ENCODE measurements around the gene ELAC1. TPM values are rescaled to one million over a fixed set of nuclear protein-coding genes. Genes with fewer than 3 reads are reported as not detected.
"Not testable (repeated sequence)": the region's sequence is repeated elsewhere in the genome, so short reads cannot be mapped to it uniquely, and the experiment has no call there.

The ELAC1 gene
- total RNA-seq, 2 experiments from 2014 or later, result 7.6 to 10.3 TPM

DNA sequence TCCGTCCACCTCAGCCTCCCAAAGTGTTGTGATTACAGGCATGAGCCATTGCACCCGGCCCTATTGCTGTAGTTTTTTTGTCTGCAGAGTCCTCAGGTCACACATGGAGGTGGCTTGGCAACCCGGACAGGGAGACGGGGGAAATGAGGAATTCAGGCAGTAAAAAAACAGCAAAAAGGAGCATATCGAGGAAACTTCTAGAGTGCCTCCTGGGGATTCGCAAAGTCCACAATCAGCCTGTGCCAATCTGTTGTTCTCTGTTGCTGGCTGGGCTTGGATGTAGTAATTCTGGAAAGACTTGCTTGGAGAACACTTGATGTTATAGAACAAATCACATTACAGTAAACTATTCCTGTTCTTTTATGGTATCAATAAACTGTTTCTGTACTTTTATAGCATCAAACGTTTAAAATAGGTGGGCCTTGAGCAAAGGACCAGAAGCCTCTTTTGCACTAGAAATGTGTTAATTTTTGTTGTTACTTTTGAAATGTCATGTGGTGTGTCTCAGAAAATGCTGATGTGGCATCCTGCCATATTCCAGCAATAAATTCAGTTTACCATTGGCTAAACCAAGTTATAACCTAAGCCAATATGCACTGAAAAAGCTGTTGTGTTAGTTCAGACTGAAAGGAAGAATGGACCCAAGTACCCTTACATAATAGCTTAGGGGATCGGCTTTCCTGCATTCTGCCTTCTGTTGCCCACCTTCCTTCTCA, 14.4 kb downstream of the ELAC1 start:
- H3K27ac Mint-ChIP-seq, result no peak overlapping the region
- DNase-seq, result no peak
- CTCF ChIA-PET, result no interaction called here
- H3K4me1 Mint-ChIP-seq, result no peaks in the 10 kb centered on the region
- peaks cover 41% of the 10 kb centered on the region for H3K36me3 Mint-ChIP-seq
- H3K4me3 Mint-ChIP-seq, result no peak overlapping the region
- no peaks in the 10 kb centered on the region for H3K27me3 Mint-ChIP-seq
- no peak for ATAC-seq
- H3K9me3 Mint-ChIP-seq (ENCODE audit: low read depth), result peaks cover 5% of the 10 kb centered on the region

DNA sequence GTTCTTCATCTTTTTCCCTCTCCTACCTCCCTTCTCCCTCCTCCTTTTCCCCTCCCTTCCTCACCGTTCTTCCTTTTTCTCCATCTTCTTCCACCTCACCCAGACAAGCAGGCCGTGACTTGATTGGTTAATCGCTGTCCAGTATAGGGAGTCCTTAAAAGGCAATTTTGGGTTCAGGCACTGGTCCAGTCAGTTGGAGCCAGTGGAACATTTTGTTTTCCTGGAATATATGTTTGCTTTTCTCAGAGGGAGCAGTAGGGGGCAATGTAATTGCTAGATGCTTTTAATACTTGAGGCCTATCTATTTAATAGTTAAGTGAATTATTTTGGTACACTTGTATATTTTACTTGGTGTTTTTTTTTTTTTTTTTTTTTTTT, 15.0 kb downstream of the ELAC1 start:
- Mint-ChIP-seq H3K27ac (no peak overlapping the region), H3K27me3 (no peaks in the 10 kb centered on the region), H3K9me3 (ENCODE audit: low read depth) (peaks cover 3% of the 10 kb centered on the region), H3K4me1 (no peaks in the 10 kb centered on the region), H3K4me3 (no peak overlapping the region), H3K36me3 (peaks cover 38% of the 10 kb centered on the region)
- DNase-seq, result no peak
- CTCF ChIA-PET, result no interaction called here
- ATAC-seq, result no peak

DNA sequence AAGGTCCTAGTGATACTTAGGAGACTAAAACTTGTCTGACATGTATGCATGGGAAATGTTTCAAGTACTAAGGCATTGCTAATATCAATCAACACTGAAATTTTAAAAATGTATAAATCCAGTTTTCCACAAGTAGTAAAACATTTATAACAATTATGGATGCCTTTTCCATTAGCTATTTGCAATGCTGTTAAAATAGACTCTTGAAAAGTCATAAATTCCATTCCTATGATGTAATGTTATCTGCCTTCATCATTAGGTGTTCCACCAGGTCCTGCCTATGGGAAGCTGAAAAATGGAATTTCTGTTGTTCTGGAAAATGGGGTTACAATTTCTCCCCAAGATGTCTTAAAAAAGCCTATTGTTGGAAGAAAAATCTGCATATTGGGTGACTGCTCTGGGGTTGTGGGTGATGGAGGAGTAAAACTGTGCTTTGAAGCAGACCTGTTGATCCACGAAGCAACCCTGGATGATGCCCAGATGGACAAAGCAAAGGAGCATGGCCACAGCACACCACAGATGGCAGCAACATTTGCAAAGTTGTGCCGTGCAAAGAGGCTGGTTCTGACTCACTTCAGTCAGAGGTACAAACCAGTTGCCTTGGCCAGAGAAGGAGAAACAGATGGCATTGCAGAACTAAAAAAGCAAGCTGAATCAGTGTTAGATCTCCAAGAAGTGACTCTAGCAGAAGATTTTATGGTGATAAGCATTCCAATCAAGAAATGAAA, 18.7 kb downstream of the ELAC1 start:
- Mint-ChIP-seq H3K36me3 (peaks cover 18% of the 10 kb centered on the region), H3K4me3 (no peak overlapping the region), H3K27me3 (no peaks in the 10 kb centered on the region), H3K27ac (no peak overlapping the region), H3K9me3 (ENCODE audit: low read depth) (no peaks in the 10 kb centered on the region), H3K4me1 (no peaks in the 10 kb centered on the region)
- ATAC-seq (no peak), DNase-seq (no peak)
- CTCF ChIA-PET, result interaction anchor here (0.8 to 1.2 kb wide), 2 partner anchors 65 to 70 kb away, joined by 3 read pairs; no protein-coding TSS in a partner anchor

DNA sequence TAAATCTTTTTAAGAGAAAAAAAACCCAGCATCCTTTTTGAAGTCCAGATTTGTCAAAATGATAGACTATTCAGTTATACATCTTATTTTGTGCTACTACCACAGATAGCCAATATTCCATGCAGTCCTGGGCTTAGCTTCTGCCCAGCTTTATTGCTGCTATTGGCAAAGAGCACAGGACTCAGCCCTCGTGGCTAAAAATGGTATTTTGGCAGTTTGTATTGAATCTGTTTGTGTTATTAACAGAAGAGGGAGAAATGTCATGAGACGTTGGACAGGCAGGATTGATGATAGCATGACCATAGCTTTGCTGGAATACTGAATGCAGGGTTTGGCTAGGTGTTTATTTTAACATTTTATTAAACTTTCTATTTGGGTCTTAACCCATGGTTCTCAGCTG, 19.4 kb downstream of the ELAC1 start:
- CTCF ChIA-PET, result interaction anchor here (0.8 kb wide), 1 partner anchor 70 kb away, joined by 3 read pairs; no protein-coding TSS in a partner anchor

DNA sequence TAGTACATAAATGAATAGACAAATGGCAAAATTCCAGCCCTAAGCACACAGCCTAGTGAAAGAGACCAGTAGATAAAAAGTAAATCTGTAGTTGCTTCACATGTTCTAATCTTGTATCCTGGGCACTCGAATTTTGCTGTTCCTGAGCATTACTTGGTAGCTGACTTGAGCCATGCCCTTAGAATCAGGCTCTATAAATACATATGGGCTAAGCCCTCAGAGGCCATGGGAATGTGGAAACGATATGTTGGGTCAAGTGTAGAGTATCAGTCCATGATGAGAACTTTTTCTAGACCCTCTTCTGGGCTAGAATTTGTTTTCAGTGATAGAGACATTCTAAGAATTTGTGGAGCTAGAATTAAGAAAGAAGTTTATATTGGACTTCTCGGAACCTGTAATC, 21.9 kb downstream of the ELAC1 start:
- Mint-ChIP-seq H3K27ac (no peak overlapping the region), H3K36me3 (peaks cover 8% of the 10 kb centered on the region), H3K4me3 (no peak overlapping the region), H3K4me1 (no peaks in the 10 kb centered on the region), H3K27me3 (no peaks in the 10 kb centered on the region), H3K9me3 (ENCODE audit: low read depth) (no peaks in the 10 kb centered on the region)
- no peak for ATAC-seq
- CTCF ChIA-PET, result no interaction called here
- DNase-seq, result no peak

More for the DNA sequence above, 19.4 kb downstream of the ELAC1 start:
- ATAC-seq (no peak), DNase-seq (no peak)
- no peaks in the 10 kb centered on the region for H3K4me1 Mint-ChIP-seq
- H3K27me3 Mint-ChIP-seq, result no peaks in the 10 kb centered on the region
- no peak overlapping the region for H3K27ac Mint-ChIP-seq
- no peaks in the 10 kb centered on the region for H3K9me3 Mint-ChIP-seq (ENCODE audit: low read depth)
- H3K4me3 Mint-ChIP-seq, result no peak overlapping the region
- H3K36me3 Mint-ChIP-seq, result peaks cover 17% of the 10 kb centered on the region

DNA sequence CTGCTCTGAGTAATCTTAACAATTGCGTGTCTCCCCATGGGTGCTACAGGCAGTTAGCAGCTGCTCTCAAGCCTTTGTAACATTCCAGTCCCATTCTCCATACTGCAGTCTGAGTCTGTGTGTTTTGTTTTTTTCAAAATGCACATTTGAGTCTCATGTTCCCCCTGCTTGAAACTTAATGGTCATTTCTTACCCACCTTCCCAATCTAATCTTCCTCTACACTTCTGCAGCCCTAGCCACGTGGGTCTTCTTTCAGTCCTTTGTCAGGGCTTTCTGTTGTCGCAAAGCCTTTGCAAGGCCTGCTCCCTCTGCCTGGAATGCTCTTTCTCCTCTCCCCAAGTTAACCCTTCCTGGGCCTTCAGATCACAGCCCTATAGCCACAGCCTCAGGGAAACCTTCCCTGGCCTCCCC, 24.5 kb downstream of the ELAC1 start:
- Mint-ChIP-seq H3K27ac (no peak overlapping the region), H3K27me3 (no peaks in the 10 kb centered on the region), H3K4me3 (no peak overlapping the region), H3K9me3 (ENCODE audit: low read depth) (no peaks in the 10 kb centered on the region), H3K4me1 (no peaks in the 10 kb centered on the region), H3K36me3 (peaks cover 3% of the 10 kb centered on the region)
- no peak for DNase-seq
- CTCF ChIA-PET, result no interaction called here
- ATAC-seq, result no peak

DNA sequence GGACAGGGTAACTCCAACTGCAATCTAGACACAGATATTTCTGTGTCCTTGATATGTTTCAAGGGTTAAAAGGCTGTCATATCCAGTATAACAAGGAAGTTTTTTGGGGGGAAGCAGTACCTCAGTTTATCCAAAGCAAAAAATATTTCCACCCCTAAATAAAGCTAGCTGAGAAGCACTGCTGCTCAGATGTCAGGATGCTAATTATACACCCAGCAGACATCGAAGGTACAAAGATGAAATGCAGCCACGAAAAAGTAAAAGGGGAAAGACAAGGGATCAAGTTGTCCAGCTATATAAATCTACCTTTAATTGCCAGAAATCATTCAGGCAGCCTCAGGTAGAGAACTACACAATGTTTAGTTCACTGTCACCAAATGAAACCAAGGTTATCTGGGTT, 26.2 kb downstream of the ELAC1 start:
- no peak overlapping the region for H3K4me3 Mint-ChIP-seq
- H3K27me3 Mint-ChIP-seq, result no peaks in the 10 kb centered on the region
- H3K27ac Mint-ChIP-seq, result no peak overlapping the region
- CTCF ChIA-PET, result no interaction called here
- no peak for DNase-seq
- no peaks in the 10 kb centered on the region for H3K4me1 Mint-ChIP-seq
- ATAC-seq, result no peak
- peaks cover 2% of the 10 kb centered on the region for H3K36me3 Mint-ChIP-seq
- H3K9me3 Mint-ChIP-seq (ENCODE audit: low read depth), result no peaks in the 10 kb centered on the region

DNA sequence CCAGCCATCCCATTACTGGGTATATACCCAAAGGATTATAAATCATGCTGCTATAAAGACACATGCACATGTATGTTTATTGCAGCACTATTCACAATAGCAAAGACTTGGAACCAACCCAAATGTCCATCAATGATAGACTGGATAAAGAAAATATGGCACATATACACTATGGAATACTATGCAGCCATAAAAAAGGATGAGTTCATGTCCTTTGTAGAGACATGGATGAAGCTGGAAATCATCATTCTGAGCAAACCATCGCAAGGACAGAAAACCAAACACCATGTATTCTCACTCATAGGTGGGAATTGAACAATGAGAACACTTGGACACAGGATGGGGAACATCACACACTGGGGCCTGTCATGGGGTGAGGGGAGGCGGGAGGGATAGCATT, 35.3 kb downstream of the ELAC1 start:
- CTCF ChIA-PET; H3K27me3 Mint-ChIP-seq; H3K27ac Mint-ChIP-seq; ATAC-seq; H3K9me3 Mint-ChIP-seq (ENCODE audit: low read depth); H3K4me3 Mint-ChIP-seq; H3K4me1 Mint-ChIP-seq; DNase-seq; H3K36me3 Mint-ChIP-seq: not testable (repeated sequence)

DNA sequence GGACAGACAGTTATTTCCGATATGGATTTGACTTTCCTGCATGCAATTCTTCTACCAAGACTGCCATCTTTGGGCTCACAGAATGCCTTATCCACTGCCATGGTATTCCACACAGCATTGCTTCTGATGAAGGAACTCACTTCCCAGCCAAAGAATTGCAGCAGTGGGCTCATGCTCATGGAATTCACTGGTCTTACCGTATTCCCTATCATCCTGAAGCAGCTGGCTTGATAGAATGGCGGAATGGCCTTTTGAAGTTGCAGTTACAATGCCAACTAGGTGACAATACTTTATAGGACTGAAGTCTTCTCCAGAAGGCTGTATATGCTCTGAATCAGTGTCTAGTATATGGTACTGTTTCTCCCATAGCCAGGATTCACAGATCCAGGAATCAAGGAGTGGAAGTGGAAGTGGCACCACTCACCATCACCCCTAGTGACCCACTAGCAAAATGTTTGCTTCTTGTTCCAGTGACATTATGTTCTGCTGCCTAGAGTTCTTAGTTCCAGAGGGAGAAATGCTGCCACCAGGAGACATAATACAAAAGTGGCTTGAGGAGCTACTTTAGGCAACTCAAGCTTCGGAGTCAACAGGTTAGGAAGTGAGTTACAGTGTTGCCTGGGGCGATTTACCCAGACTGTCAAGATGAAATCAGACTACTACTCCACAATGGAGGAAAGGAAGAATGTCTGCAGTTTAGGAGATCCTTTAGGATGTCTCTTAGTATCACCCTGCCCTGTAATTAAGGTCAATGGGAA, 38.4 kb downstream of the ELAC1 start:
- peaks cover 3% of the 10 kb centered on the region for H3K36me3 Mint-ChIP-seq
- CTCF ChIA-PET, result no interaction called here
- DNase-seq, result no peak
- no peak overlapping the region for H3K27ac Mint-ChIP-seq
- H3K4me1 Mint-ChIP-seq, result no peaks in the 10 kb centered on the region
- no peak overlapping the region for H3K4me3 Mint-ChIP-seq
- H3K27me3 Mint-ChIP-seq, result no peaks in the 10 kb centered on the region
- no peaks in the 10 kb centered on the region for H3K9me3 Mint-ChIP-seq (ENCODE audit: low read depth)
- ATAC-seq, result no peak

DNA sequence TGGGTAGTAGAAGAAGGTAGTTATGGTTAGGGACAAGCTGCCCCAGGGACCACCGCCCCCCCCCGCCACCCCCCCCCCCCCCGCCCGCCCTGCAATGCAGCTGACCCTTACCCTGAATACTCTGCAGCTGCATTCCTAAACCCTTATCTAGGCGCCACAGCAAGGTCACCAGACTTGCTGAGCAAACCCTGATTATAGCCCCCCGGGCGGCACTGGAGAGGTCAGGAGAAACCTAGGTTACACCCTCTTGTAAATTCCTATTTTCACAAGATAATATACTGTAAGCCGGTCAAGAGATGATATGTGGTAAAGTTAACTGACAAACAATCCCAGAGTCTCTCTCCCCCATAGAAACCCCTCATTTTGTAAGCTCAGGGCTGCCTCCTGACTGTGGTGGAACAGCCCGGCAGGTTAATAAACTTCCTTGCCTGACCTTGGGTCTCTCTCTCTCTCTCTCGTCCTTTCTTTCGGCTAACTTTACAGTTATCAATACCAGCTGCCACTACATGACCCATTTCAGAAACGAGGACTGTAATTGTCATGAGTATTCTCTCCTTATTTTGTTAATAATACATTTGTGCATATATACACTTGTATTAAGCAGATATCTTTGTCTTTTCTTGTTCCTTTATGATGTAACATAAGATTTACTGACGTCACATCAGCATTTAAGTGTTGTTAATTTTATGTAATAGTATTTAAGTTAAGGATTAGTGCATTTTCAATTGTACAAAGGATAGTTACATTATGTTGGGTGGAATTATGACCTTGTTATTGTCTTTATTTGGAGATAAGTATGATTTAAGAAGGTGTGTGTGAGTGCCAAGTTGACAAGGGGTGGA, 39.3 kb downstream of the ELAC1 start:
- CTCF ChIA-PET, result no interaction called here
- no peak for DNase-seq
- no peak for ATAC-seq
- Mint-ChIP-seq H3K36me3 (peaks cover 3% of the 10 kb centered on the region), H3K27me3 (no peaks in the 10 kb centered on the region), H3K9me3 (ENCODE audit: low read depth) (no peaks in the 10 kb centered on the region), H3K4me1 (no peaks in the 10 kb centered on the region), H3K4me3 (no peak overlapping the region), H3K27ac (no peak overlapping the region)

DNA sequence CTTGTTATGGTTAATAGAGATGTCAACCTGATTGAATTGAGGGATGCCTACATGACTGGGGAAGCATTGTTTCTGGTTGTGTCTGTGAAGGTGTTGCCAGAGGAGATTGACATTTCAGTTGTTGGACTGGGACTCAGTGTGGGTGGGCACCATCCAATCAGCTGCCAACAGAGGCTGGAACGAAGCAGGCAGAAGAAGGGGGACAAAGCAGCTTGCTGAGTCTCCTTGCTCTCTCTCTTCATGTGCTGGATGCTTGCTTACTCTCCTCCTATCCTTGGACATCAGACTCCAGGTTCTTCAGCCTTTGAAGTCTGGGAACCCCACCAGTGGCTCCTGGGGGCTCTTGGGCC, 39.9 kb downstream of the ELAC1 start:
- ATAC-seq, result no peak
- no peaks in the 10 kb centered on the region for H3K9me3 Mint-ChIP-seq (ENCODE audit: low read depth)
- CTCF ChIA-PET, result no interaction called here

DNA sequence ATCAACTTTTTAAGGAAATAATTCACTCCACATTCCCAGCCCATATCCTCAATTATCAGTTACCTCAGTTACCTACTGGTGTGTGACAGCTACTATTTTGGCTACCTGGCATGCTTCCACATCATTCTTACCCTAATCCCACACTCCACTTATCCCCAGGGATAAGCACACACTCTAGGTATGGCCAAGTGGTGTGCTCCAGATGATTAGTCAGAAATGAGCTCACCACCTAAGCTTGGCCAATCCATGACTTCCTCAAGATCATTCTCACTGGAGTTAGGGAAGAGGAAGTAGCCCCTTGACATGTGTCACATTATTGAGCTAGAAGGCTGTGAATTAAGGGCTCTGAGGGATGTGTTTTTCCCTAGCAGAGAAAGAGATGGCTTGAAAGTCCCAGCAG, 41.2 kb downstream of the ELAC1 start:
- Mint-ChIP-seq H3K4me1 (no peaks in the 10 kb centered on the region), H3K27ac (no peak overlapping the region), H3K9me3 (ENCODE audit: low read depth) (no peaks in the 10 kb centered on the region), H3K4me3 (no peak overlapping the region), H3K27me3 (no peaks in the 10 kb centered on the region), H3K36me3 (no peaks in the 10 kb centered on the region)
- ATAC-seq (no peak), DNase-seq (no peak)
- CTCF ChIA-PET, result interaction anchor here (0.8 kb wide), 1 partner anchor 37 kb away, joined by 3 read pairs; no protein-coding TSS in a partner anchor

More for the DNA sequence above, 39.9 kb downstream of the ELAC1 start:
- no peak for DNase-seq
- no peaks in the 10 kb centered on the region for H3K4me1 Mint-ChIP-seq
- H3K36me3 Mint-ChIP-seq, result peaks cover 3% of the 10 kb centered on the region
- no peaks in the 10 kb centered on the region for H3K27me3 Mint-ChIP-seq
- H3K27ac Mint-ChIP-seq, result no peak overlapping the region
- no peak overlapping the region for H3K4me3 Mint-ChIP-seq

DNA sequence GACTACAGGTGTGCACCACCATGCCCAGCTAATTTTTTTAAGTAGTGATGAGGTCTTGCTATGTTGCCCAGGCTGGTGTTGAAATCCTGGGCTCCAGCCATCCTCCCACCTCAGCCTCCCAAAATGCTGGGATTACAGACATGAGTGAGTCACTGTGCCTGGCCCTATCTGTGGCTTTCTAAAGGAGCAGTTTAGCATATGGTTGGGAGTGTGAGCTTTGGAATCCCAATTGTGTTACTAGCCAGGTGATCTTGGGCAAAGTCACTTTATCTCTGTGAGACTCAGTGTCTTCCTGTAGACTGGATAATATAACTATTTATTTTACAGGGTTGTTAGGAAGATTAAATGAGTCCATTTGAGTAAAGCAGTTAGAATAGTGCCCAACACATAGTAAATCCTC, 42.4 kb downstream of the ELAC1 start:
- H3K36me3 Mint-ChIP-seq, result peaks cover 2% of the 10 kb centered on the region
- no peaks in the 10 kb centered on the region for H3K27me3 Mint-ChIP-seq
- no peak overlapping the region for H3K27ac Mint-ChIP-seq
- DNase-seq (no peak), ATAC-seq (no peak)
- no peaks in the 10 kb centered on the region for H3K9me3 Mint-ChIP-seq (ENCODE audit: low read depth)
- H3K4me1 Mint-ChIP-seq, result no peaks in the 10 kb centered on the region
- no peak overlapping the region for H3K4me3 Mint-ChIP-seq
- CTCF ChIA-PET, result interaction anchor here (1.2 kb wide), 1 partner anchor 190 kb away, joined by 4 read pairs; the partner anchor contains the start of gene MRO

Measured in activated CD8-positive, alpha-beta memory T cell treated with anti-CD3 and anti-CD28 coated beads, Interleukin-2, amount 10 ng/mL, durations not matched to agents 7 days and 5 days (primary cell).